ENCODE results near the gene ST3GAL4.

ST3GAL4 gene

GRCh38 chr11:126430581-126431335 is 75.3 kb downstream of the ST3GAL4 start:
- DNase-seq = no peak

- DNase-seq = peak; percentile 62
Measured at GRCh38 chr11:126431401-126432064, 76.0 kb downstream of the ST3GAL4 start.

GRCh38 chr11:126432065-126432461 is 76.6 kb downstream of the ST3GAL4 start:
- DNase-seq = no peak

GRCh38 chr11:126432525-126432924 is 77.0 kb downstream of the ST3GAL4 start:
- no peak for DNase-seq

GRCh38 chr11:126433244-126433846 is 77.9 kb downstream of the ST3GAL4 start:
- no peak for DNase-seq

GRCh38 chr11:126433989-126434949 is 78.8 kb downstream of the ST3GAL4 start:
- DNase-seq = no peak

GRCh38 chr11:126434950-126435335 is 79.5 kb downstream of the ST3GAL4 start:
- no peak for DNase-seq

GRCh38 chr11:126436209-126436755 is 80.8 kb downstream of the ST3GAL4 start:
- no peak for DNase-seq

- DNase-seq = no peak
Measured at GRCh38 chr11:126437731-126438130, 82.2 kb downstream of the ST3GAL4 start.

GRCh38 chr11:126438272-126438671 is 82.8 kb downstream of the ST3GAL4 start:
- DNase-seq = no peak

- no peak for DNase-seq
Measured at GRCh38 chr11:126438691-126439090, 83.2 kb downstream of the ST3GAL4 start.

GRCh38 chr11:126440276-126440675 is 84.8 kb downstream of the ST3GAL4 start:
- no peak for DNase-seq

GRCh38 chr11:126440792-126441514 is 85.5 kb downstream of the ST3GAL4 start:
- DNase-seq = peak; percentile 67

GRCh38 chr11:126443120-126443519 is 87.6 kb downstream of the ST3GAL4 start:
- no peak for DNase-seq

GRCh38 chr11:126444072-126444471 is 88.6 kb downstream of the ST3GAL4 start:
- DNase-seq = peak; percentile 36

- DNase-seq = no peak
Measured at GRCh38 chr11:126446581-126446980, 91.1 kb downstream of the ST3GAL4 start.

GRCh38 chr11:126450198-126450597 is 94.7 kb downstream of the ST3GAL4 start:
- no peak for DNase-seq

- no peak for DNase-seq
Measured at GRCh38 chr11:126450806-126451205, 95.3 kb downstream of the ST3GAL4 start.

GRCh38 chr11:126451211-126451802 is 95.8 kb downstream of the ST3GAL4 start:
- no peak for DNase-seq

- DNase-seq = no peak
Measured at GRCh38 chr11:126452241-126453101, 97.0 kb downstream of the ST3GAL4 start.

Measured in fibroblast of skin of right quadriceps (primary cell).